HG02610 (cell line): Measurements from ENCODE around the gene ITGA3.
"Not testable (repeated sequence)": the region's sequence is repeated elsewhere in the genome, so short reads cannot be mapped to it uniquely, and the experiment has no call there.

Experiments
- ATAC-seq: cut with Tn5 transposase; IDR thresholded peaks from one replicate; pipeline ENCODE4 v1.9.1; 2021; ENCODE audit warnings: mild to moderate bottlenecking, moderate library complexity; ENCODE audit not compliant: unreplicated experiment

The ITGA3 gene

GRCh38 chr17:50051082-50051576, 4.8 kb upstream of the ITGA3 start:
- ATAC-seq: no peak

GRCh38 chr17:50051606-50052005, 4.3 kb upstream of the ITGA3 start:
- no peak for ATAC-seq

- no peak for ATAC-seq
Observed at GRCh38 chr17:50052241-50052796, 3.6 kb upstream of the ITGA3 start.

GRCh38 chr17:50052822-50053653, 2.9 kb upstream of the ITGA3 start:
- no peak for ATAC-seq

GRCh38 chr17:50053654-50053960, 2.3 kb upstream of the ITGA3 start:
- no peak for ATAC-seq

- no peak for ATAC-seq
Observed at GRCh38 chr17:50055055-50055425, 870 bp upstream of the ITGA3 start.

- peak; percentile 43 for ATAC-seq
Observed at GRCh38 chr17:50056217-50056960, 479 bp downstream of the ITGA3 start.

GRCh38 chr17:50056961-50057330, 1.0 kb downstream of the ITGA3 start:
- no peak for ATAC-seq

GRCh38 chr17:50057521-50057991, 1.6 kb downstream of the ITGA3 start:
- ATAC-seq: no peak

GRCh38 chr17:50058296-50058953, 2.5 kb downstream of the ITGA3 start:
- no peak for ATAC-seq

- no peak for ATAC-seq
Observed at GRCh38 chr17:50059256-50059655, 3.3 kb downstream of the ITGA3 start.

GRCh38 chr17:50059759-50060273, 3.9 kb downstream of the ITGA3 start:
- ATAC-seq: no peak

- ATAC-seq: no peak
Observed at GRCh38 chr17:50060951-50061712, 5.2 kb downstream of the ITGA3 start.

GRCh38 chr17:50061713-50062045, 5.8 kb downstream of the ITGA3 start:
- ATAC-seq: not testable (repeated sequence)

GRCh38 chr17:50062293-50063243, 6.7 kb downstream of the ITGA3 start:
- ATAC-seq: no peak

GRCh38 chr17:50063561-50064252, 7.8 kb downstream of the ITGA3 start:
- no peak for ATAC-seq

- no peak for ATAC-seq
Observed at GRCh38 chr17:50064253-50065001, 8.5 kb downstream of the ITGA3 start.

GRCh38 chr17:50065056-50065455, 9.1 kb downstream of the ITGA3 start:
- ATAC-seq: no peak
